Measurements from ENCODE around the gene MAN1B1. TPM values are rescaled to one million over a fixed set of nuclear protein-coding genes. Genes with fewer than 3 reads are reported as not detected.

Gene MAN1B1
- total RNA-seq, 1 experiment from 2014 or later, result 51.8 TPM

GRCh38 chr9:137096785-137097546 lies 10.2 kb downstream of the MAN1B1 start:
- no peaks in the 10 kb centered on the region for H3K27me3 ChIP-seq (replicated peaks)
- no peaks in the 10 kb centered on the region for H3K4me1 ChIP-seq (replicated peaks)
- H3K27ac ChIP-seq, result no peak overlapping the region
- H3K9me3 ChIP-seq (replicated peaks), result no peaks in the 10 kb centered on the region
- H3K36me3 ChIP-seq, result peaks cover 25% of the 10 kb centered on the region
- no peak overlapping the region for H3K4me3 ChIP-seq
- no peak for DNase-seq (ENCODE audit: low read depth in 1 of 2, low spot score in 2 of 2)

- DNase-seq (ENCODE audit: low read depth in 1 of 2, low spot score in 2 of 2), result no peak
- no peaks in the 10 kb centered on the region for H3K27me3 ChIP-seq (replicated peaks)
- peaks cover 25% of the 10 kb centered on the region for H3K36me3 ChIP-seq
- H3K4me1 ChIP-seq (replicated peaks), result no peaks in the 10 kb centered on the region
- no peak overlapping the region for H3K27ac ChIP-seq
- H3K9me3 ChIP-seq (replicated peaks), result no peaks in the 10 kb centered on the region
- H3K4me3 ChIP-seq, result no peak overlapping the region
Observed at GRCh38 chr9:137097761-137098462, 11.1 kb downstream of the MAN1B1 start.

DNA sequence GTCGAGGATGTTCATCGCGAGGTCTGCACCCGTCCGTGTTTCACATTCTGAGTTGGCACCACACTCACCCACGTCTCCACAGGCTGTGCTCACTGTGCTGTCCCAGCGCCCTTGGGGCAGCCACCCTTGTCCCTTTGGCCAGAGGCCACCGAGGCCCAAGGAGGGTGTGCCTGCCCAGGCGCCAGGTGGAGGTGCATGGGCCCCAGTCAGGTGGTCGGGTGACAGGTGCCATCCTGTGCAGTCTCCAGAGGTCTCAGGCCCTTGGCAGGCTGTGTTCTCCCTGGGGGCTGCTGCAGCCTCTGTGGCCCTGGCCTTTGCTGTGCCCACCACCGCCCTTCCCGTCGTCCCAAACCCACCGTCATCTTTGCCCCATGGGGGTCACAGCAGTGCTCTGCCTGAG lies 12.4 kb downstream of the MAN1B1 start:
- Histone ChIP-seq H3K4me3 (no peak overlapping the region), H3K36me3 (peaks cover 25% of the 10 kb centered on the region), H3K4me1 (replicated peaks) (no peaks in the 10 kb centered on the region), H3K9me3 (replicated peaks) (no peaks in the 10 kb centered on the region), H3K27me3 (replicated peaks) (no peaks in the 10 kb centered on the region), H3K27ac (no peak overlapping the region)
- DNase-seq (ENCODE audit: low read depth in 1 of 2, low spot score in 2 of 2), result no peak

- Histone ChIP-seq H3K4me3 (no peak overlapping the region), H3K27ac (no peak overlapping the region), H3K27me3 (replicated peaks) (no peaks in the 10 kb centered on the region), H3K9me3 (replicated peaks) (no peaks in the 10 kb centered on the region), H3K4me1 (replicated peaks) (no peaks in the 10 kb centered on the region), H3K36me3 (peaks cover 32% of the 10 kb centered on the region)
- no peak for DNase-seq (ENCODE audit: low read depth in 1 of 2, low spot score in 2 of 2)
Observed at GRCh38 chr9:137103206-137103999, 16.6 kb downstream of the MAN1B1 start.

DNA sequence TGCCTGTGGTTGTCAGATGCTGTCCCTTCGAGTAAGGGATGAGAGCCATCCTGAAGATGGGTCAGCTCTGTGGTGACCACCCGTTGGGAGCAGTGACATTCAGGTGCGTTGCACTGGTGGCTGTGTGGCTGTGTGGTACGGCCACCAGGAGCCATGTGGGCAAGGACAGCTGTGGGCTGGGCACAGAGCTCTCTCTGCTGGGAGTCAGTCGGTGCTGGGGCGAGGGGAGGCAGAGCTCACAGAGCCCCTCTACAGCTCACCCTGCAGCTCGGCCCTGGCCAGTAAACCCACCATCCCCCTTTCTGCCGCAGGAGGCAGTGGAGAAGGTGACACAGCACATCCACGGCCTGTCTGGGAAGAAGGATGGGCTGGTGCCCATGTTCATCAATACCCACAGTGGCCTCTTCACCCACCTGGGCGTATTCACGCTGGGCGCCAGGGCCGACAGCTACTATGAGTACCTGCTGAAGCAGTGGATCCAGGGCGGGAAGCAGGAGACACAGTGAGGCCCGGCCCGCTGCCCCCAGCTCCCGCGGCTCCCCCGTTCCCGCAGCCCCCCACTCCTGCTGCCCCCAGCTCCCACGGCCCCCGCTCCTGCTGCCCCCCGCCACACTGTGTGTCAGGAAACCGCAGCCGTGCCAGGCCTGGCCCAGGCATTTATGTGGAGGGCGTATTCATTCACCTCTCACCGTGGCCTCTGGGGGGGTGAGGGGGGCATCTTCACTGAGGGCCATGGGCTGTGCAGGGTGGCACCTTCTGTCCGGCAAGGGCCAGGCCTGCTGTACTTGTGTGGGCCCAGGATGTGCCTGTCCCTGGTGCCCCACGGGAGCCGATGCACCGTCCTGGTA lies 19.3 kb downstream of the MAN1B1 start:
- Histone ChIP-seq H3K27ac (no peak overlapping the region), H3K4me3 (no peak overlapping the region), H3K4me1 (replicated peaks) (no peaks in the 10 kb centered on the region), H3K36me3 (peaks cover 33% of the 10 kb centered on the region), H3K27me3 (replicated peaks) (no peaks in the 10 kb centered on the region), H3K9me3 (replicated peaks) (no peaks in the 10 kb centered on the region)
- no peak for DNase-seq (ENCODE audit: low read depth in 1 of 2, low spot score in 2 of 2)

GRCh38 chr9:137106662-137107250 lies 20.0 kb downstream of the MAN1B1 start:
- Histone ChIP-seq H3K9me3 (replicated peaks) (no peaks in the 10 kb centered on the region), H3K4me1 (replicated peaks) (no peaks in the 10 kb centered on the region), H3K27ac (no peak overlapping the region), H3K27me3 (replicated peaks) (no peaks in the 10 kb centered on the region), H3K36me3 (peaks cover 27% of the 10 kb centered on the region), H3K4me3 (no peak overlapping the region)
- no peak for DNase-seq (ENCODE audit: low read depth in 1 of 2, low spot score in 2 of 2)

- DNase-seq (ENCODE audit: low read depth in 1 of 2, low spot score in 2 of 2), result no peak
- no peaks in the 10 kb centered on the region for H3K9me3 ChIP-seq (replicated peaks)
- no peak overlapping the region for H3K4me3 ChIP-seq
- H3K36me3 ChIP-seq, result peaks cover 27% of the 10 kb centered on the region
- no peaks in the 10 kb centered on the region for H3K4me1 ChIP-seq (replicated peaks)
- H3K27me3 ChIP-seq (replicated peaks), result no peaks in the 10 kb centered on the region
- no peak overlapping the region for H3K27ac ChIP-seq
Observed at GRCh38 chr9:137107312-137107921, 20.6 kb downstream of the MAN1B1 start.

DNA sequence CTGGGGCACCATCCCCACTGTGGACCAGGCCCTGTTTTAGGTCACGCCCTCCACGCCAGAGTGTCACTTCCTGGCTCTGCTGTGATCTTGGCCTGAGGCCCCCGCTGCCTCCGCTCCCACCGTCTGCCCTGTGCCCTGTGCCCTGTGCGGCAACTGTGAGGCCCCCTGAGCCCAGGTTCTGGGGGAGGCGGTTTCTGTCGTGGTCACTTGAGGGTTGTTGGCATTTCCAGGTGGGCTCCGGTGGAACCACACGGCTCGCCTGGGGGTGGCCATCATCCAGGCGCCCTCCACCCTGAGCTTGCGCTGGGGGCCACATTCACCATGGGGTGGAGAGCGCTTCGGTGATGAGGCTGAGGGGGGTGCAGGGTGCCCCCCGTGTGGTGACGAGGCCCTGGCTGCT lies 21.2 kb downstream of the MAN1B1 start:
- Histone ChIP-seq H3K27me3 (replicated peaks) (no peaks in the 10 kb centered on the region), H3K9me3 (replicated peaks) (no peaks in the 10 kb centered on the region), H3K36me3 (peaks cover 27% of the 10 kb centered on the region), H3K4me3 (no peak overlapping the region), H3K27ac (no peak overlapping the region), H3K4me1 (replicated peaks) (no peaks in the 10 kb centered on the region)
- DNase-seq (ENCODE audit: low read depth in 1 of 2, low spot score in 2 of 2), result no peak

DNA sequence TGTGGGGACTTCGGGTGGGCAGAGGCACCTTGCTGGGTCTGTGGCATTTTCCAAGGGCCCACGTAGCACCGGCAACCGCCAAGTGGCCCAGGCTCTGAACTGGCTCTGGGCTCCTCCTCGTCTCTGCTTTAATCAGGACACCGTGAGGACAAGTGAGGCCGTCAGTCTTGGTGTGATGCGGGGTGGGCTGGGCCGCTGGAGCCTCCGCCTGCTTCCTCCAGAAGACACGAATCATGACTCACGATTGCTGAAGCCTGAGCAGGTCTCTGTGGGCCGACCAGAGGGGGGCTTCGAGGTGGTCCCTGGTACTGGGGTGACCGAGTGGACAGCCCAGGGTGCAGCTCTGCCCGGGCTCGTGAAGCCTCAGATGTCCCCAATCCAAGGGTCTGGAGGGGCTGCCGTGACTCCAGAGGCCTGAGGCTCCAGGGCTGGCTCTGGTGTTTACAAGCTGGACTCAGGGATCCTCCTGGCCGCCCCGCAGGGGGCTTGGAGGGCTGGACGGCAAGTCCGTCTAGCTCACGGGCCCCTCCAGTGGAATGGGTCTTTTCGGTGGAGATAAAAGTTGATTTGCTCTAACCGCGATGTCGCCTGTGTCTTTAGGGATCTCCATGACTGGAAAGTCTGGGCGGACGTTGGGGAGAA lies 21.9 kb downstream of the MAN1B1 start:
- H3K27ac ChIP-seq, result no peak overlapping the region
- no peaks in the 10 kb centered on the region for H3K9me3 ChIP-seq (replicated peaks)
- H3K36me3 ChIP-seq, result peaks cover 27% of the 10 kb centered on the region
- no peak for DNase-seq (ENCODE audit: low read depth in 1 of 2, low spot score in 2 of 2)
- H3K4me1 ChIP-seq (replicated peaks), result no peaks in the 10 kb centered on the region
- no peaks in the 10 kb centered on the region for H3K27me3 ChIP-seq (replicated peaks)
- H3K4me3 ChIP-seq, result no peak overlapping the region

DNA sequence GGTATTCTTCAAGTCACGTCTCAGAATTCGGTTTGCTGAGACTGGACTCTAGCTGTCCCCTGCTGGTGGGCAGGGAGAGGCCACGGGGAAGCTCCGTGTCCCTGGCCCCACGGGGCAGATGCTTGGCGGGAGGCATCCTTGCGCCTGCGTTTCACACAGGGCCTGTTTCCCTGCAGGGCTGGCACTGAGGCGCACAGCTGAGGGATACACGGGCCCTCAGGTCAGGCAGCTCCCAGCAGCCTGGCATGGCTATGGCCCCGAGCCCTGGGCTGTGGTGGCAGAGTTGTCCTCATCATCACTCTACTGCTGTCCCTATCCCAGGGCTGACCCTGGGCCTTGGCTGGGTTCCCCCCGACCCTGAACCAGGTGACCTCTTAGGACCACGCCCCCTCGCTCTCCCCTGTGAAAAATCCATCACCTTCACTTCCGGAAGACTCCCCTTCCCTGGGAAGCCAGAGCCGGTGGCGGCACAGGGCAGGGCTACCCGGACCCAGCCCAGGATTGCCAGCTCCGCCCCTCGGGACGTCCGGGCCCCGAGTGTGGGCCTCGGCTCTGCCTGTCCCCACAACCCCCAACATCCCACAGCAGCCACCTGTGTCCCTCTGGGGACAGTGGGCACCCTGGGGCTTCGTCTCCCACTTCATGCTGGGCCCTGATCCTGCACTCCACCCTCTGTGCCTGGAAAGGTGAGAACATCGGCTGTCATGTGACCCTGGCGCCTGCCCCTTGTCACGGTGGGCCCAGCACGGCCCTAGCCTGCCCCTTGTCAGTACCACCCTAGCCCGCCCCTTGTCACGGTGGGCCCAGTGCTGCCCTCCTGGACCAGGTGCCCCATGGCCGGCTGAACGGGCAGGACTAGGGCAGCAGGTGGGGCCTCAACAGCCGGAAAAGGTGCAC lies 22.7 kb downstream of the MAN1B1 start:
- H3K36me3 ChIP-seq, result peaks cover 27% of the 10 kb centered on the region
- no peak overlapping the region for H3K27ac ChIP-seq
- H3K27me3 ChIP-seq (replicated peaks), result peaks cover 1% of the 10 kb centered on the region
- DNase-seq (ENCODE audit: low read depth in 1 of 2, low spot score in 2 of 2), result no peak
- no peaks in the 10 kb centered on the region for H3K9me3 ChIP-seq (replicated peaks)
- peaks cover 1% of the 10 kb centered on the region for H3K4me1 ChIP-seq (replicated peaks)
- H3K4me3 ChIP-seq, result no peak overlapping the region

- DNase-seq (ENCODE audit: low read depth in 1 of 2, low spot score in 2 of 2), result no peak
- Histone ChIP-seq H3K27me3 (replicated peaks) (peaks cover 10% of the 10 kb centered on the region), H3K9me3 (replicated peaks) (no peaks in the 10 kb centered on the region), H3K27ac (no peak overlapping the region), H3K36me3 (peaks cover 27% of the 10 kb centered on the region), H3K4me3 (no peak overlapping the region), H3K4me1 (replicated peaks) (peaks cover 6% of the 10 kb centered on the region)
Observed at GRCh38 chr9:137110147-137110910, 23.5 kb downstream of the MAN1B1 start.
